PC-9 (cell line): ENCODE data around the gene CHRDL1. TPM values are rescaled to one million over a fixed set of nuclear protein-coding genes. Genes with fewer than 3 reads are reported as not detected.

Experiments used
- BruUV-seq: library from RNA; stranded (reverse); fragments of 400-500 nt; replicated peaks from 2 replicates; lab custom pipeline; 2021; lab: Mats Ljungman, UMichigan
- CTCF ChIA-PET: fragments of 300-600 bp; sonication (Branson Sonifier 250); formaldehyde crosslinking; loops from one replicate; lab custom pipeline; 2022; ENCODE audit warnings: antibody characterized with exemption; lab: Charles Lee
- POLR2A ChIA-PET: fragments of 300-600 bp; sonication (Branson Sonifier 250); formaldehyde crosslinking; loops from one replicate; lab custom pipeline; 2022; ENCODE audit warnings: antibody characterized with exemption; ENCODE audit not compliant: unreplicated experiment; lab: Charles Lee
- DNase-seq, 2 experiments: peaks; one replicate each; pipeline versions ENCODE4 v3.0.0 to v3.0.0-alpha.2; 2015 to 2022; ENCODE audit warnings: mixed read lengths in 1 of 2
- H2AFZ ChIP-seq: fragments of 200-600 bp; sonication (generic); 2 replicates; pipeline ENCODE4 v1.8.1; 2017; ENCODE audit warnings: antibody characterized with exemption
- H3F3A ChIP-seq: fragments of 200-600 bp; sonication (generic); 2 replicates; pipeline ENCODE4 v1.8.1; 2017; ENCODE audit warnings: antibody characterized with exemption, mild to moderate bottlenecking, low read depth; ENCODE audit not compliant: insufficient read depth
- H3K27ac ChIP-seq: fragments of 200-600 bp; sonication (generic); 2 replicates; pipeline ENCODE4 v1.6.1; 2016; ENCODE audit warnings: mixed run types
- H3K27me3 ChIP-seq: fragments of 200-600 bp; sonication (generic); 2 replicates; pipeline ENCODE4 v1.6.1; 2016; ENCODE audit warnings: low read depth, mixed run types; ENCODE audit not compliant: insufficient read depth
- H3K36me3 ChIP-seq: fragments of 200-600 bp; sonication (generic); 2 replicates; pipeline ENCODE4 v1.6.1; 2016; ENCODE audit warnings: low read depth, mixed run types
- H3K4me1 ChIP-seq: fragments of 200-600 bp; sonication (generic); replicated peaks from 2 replicates; pipeline ENCODE4 v1.6.1; 2016; ENCODE audit warnings: mixed run types; ENCODE audit not compliant: insufficient read depth
- H3K4me2 ChIP-seq: fragments of 200-600 bp; sonication (generic); 2 replicates; pipeline ENCODE4 v1.6.1; 2017; ENCODE audit warnings: mixed run types
- H3K4me3 ChIP-seq: fragments of 200-600 bp; sonication (generic); 2 replicates; pipeline ENCODE4 v1.6.1; 2016; ENCODE audit warnings: mixed run types
- H3K79me2 ChIP-seq: fragments of 200-600 bp; sonication (generic); 2 replicates; pipeline ENCODE4 v1.6.1; 2017; ENCODE audit warnings: low read depth, mixed run types
- H3K9me2 ChIP-seq: fragments of 200-600 bp; sonication (generic); 2 replicates; pipeline ENCODE4 v1.8.1; 2017; ENCODE audit warnings: mild to moderate bottlenecking; ENCODE audit not compliant: insufficient read depth
- H3K9me3 ChIP-seq: fragments of 200-600 bp; sonication (generic); 2 replicates; pipeline ENCODE4 v1.8.1; 2016; ENCODE audit warnings: low read depth; ENCODE audit not compliant: insufficient read depth
- H4K20me1 ChIP-seq: fragments of 200-600 bp; sonication (generic); 2 replicates; pipeline ENCODE4 v1.8.1; 2017; ENCODE audit not compliant: insufficient read depth
- EZH2 ChIP-seq: fragments of 200-600 bp; sonication (generic); IDR thresholded peaks from 2 replicates; pipeline ENCODE4 v1.8.0; 2017; ENCODE audit warnings: antibody characterized with exemption, low read depth
- intact Hi-C: fragments of 100-400 bp; cut with micrococcal nuclease; formaldehyde crosslinking; loops from one replicate; pipeline ENCODE4 v1.10.0; 2022; ENCODE audit not compliant: unreplicated experiment
- total RNA-seq: library from RNA; stranded (reverse); gene quantifications from 2 replicates; pipeline ENCODE4 v1.2.3, GENCODE V29; 2021
- TF ChIP-seq, protein P1 (sequence below): fragments of 200-600 bp; sonication (generic); conservative IDR thresholded peaks from 2 replicates; pipeline ENCODE4 v1.6.1; 2017; ENCODE audit warnings: mixed run types, antibody characterized with exemption, mild to moderate bottlenecking, moderate library complexity

Gene CHRDL1
- total RNA-seq, 1 experiment from 2014 or later: 25.7 TPM

DNA sequence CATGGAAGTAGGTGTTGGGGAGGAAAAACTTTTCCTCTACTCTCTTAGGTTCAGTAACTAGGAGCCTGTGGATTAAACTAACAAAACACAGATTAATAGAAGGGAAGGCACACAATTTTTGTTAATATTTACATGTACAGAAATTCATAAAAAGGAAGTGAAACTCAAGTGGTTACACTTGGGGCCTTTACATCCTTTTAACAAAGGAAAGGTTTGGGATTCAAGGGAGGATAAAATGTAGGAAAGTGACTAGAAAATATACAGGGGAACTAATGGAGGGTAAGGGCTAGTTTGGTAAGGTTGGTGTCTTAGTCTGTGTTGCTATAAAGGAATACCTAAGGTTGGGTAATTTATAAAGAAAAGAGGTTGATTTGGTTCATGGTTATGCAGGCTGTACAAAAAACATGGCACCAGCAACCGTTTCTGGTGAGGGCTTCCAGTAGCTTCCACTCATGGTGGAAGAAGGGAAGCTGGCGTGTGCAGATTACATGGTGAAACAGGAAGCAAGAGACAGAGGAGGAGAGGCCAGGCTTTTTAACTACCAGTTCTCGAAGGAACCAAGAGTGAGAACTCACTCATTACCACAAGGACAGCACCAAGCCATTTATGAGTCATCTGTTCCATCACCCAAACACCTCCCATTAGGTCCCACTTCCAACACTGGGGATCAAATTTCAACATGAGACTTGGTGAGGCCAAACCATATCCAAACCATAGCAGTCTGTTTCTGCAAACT, 124.4 kb downstream of the CHRDL1 start:
- H3K4me1 ChIP-seq: no peaks in the 10 kb centered on the region
- H3K9me2 ChIP-seq: no peaks in the 10 kb centered on the region
- no peak overlapping the region for H2AFZ ChIP-seq
- no peak overlapping the region for H3K4me2 ChIP-seq
- H3K79me2 ChIP-seq: no peaks in the 10 kb centered on the region
- ChIA-PET CTCF (no interaction called here), POLR2A (no interaction called here)
- H4K20me1 ChIP-seq: no peaks in the 10 kb centered on the region
- H3K27ac ChIP-seq: no peak overlapping the region
- intact Hi-C loops: no loop called here
- BruUV-seq: no TSS peak
- no peak for DNase-seq
- no peaks in the 10 kb centered on the region for H3F3A ChIP-seq
- H3K27me3 ChIP-seq: no peaks in the 10 kb centered on the region
- H3K9me3 ChIP-seq: no peaks in the 10 kb centered on the region
- TF ChIP-seq, protein P1, sequence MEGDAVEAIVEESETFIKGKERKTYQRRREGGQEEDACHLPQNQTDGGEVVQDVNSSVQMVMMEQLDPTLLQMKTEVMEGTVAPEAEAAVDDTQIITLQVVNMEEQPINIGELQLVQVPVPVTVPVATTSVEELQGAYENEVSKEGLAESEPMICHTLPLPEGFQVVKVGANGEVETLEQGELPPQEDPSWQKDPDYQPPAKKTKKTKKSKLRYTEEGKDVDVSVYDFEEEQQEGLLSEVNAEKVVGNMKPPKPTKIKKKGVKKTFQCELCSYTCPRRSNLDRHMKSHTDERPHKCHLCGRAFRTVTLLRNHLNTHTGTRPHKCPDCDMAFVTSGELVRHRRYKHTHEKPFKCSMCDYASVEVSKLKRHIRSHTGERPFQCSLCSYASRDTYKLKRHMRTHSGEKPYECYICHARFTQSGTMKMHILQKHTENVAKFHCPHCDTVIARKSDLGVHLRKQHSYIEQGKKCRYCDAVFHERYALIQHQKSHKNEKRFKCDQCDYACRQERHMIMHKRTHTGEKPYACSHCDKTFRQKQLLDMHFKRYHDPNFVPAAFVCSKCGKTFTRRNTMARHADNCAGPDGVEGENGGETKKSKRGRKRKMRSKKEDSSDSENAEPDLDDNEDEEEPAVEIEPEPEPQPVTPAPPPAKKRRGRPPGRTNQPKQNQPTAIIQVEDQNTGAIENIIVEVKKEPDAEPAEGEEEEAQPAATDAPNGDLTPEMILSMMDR: no peak
- TF ChIP-seq EZH2: no peak
- no peak overlapping the region for H3K4me3 ChIP-seq
- no peaks in the 10 kb centered on the region for H3K36me3 ChIP-seq

DNA sequence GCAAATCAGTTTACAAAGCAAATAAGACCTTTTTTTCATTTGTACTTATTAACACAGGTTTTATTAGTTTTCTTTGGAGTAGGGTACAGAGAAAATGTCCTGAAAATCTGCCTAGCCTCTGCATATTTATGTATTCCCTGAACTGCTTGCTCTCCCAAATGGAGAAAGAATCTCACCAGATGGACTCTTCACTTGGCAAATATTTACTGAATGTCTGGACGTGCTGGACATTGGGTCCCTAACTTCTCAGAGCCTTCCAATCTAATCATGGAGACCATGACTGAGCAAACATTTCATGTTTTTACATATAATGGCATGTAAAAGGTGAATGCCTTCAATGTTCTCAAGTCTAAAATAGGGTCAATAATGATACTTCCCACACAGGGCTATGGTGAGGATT, 126.0 kb downstream of the CHRDL1 start:
- no peaks in the 10 kb centered on the region for H4K20me1 ChIP-seq
- CTCF ChIA-PET: no interaction called here
- no peak overlapping the region for H3K4me2 ChIP-seq
- no peak overlapping the region for H3K27ac ChIP-seq
- no TSS peak for BruUV-seq
- H3K79me2 ChIP-seq: no peaks in the 10 kb centered on the region
- intact Hi-C loops: no loop called here
- H3K4me1 ChIP-seq: no peaks in the 10 kb centered on the region
- no peaks in the 10 kb centered on the region for H3K27me3 ChIP-seq
- H3F3A ChIP-seq: no peaks in the 10 kb centered on the region
- no peaks in the 10 kb centered on the region for H3K9me2 ChIP-seq
- TF ChIP-seq, protein P1: no peak
- TF ChIP-seq EZH2: no peak
- POLR2A ChIA-PET: no interaction called here
- no peak overlapping the region for H3K4me3 ChIP-seq
- no peaks in the 10 kb centered on the region for H3K36me3 ChIP-seq
- H3K9me3 ChIP-seq: no peaks in the 10 kb centered on the region
- no peak for DNase-seq
- H2AFZ ChIP-seq: no peak overlapping the region

DNA sequence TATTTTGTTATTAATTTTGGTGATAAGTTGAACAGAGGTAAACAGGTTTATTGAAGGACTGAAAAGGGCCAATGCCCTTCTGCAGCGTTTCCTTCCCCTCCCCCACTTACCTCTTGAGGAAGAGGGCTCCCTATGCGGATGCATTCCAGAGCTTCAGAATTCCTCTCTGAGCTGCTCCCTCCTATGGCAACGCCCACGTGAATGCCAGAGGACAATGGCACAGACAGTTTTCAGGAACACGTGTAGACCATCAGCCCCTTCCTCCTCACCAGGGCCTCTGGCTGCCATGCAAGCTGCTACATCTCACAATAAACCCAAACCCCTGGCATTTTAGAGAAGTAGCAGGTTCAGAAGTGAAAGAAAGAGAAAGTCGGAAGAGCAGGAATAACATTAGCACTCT, 127.9 kb downstream of the CHRDL1 start:
- no peak overlapping the region for H2AFZ ChIP-seq
- H3F3A ChIP-seq: no peaks in the 10 kb centered on the region
- H4K20me1 ChIP-seq: no peaks in the 10 kb centered on the region
- no peak overlapping the region for H3K27ac ChIP-seq
- DNase-seq: peak in 1 of 2 experiments; percentile 25
- TF ChIP-seq, protein P1: no peak
- no peak for TF ChIP-seq EZH2
- H3K27me3 ChIP-seq: no peaks in the 10 kb centered on the region
- H3K36me3 ChIP-seq: no peaks in the 10 kb centered on the region
- no peaks in the 10 kb centered on the region for H3K9me2 ChIP-seq
- H3K4me2 ChIP-seq: no peak overlapping the region
- H3K79me2 ChIP-seq: no peaks in the 10 kb centered on the region
- no TSS peak for BruUV-seq
- ChIA-PET POLR2A (interaction anchor here (0.6 kb wide), 1 partner anchor 870 kb away, joined by 5 read pairs; no protein-coding TSS in a partner anchor), CTCF (no interaction called here)
- no peak overlapping the region for H3K4me3 ChIP-seq
- H3K4me1 ChIP-seq: no peaks in the 10 kb centered on the region
- H3K9me3 ChIP-seq: no peaks in the 10 kb centered on the region
- intact Hi-C loops: loop anchor here (2.0 kb wide), 1 partner anchor 179 kb away; no protein-coding TSS in a partner anchor
